RWPE2 (cell line): Measurements from ENCODE around the gene LCN12.
A peak's percentile ranks its signal among the peaks of the same experiment; 100 is the strongest.

Experiments
- ATAC-seq: fragments of 200-7000 bp; cut with Tn5 transposase; 3 replicates; pipeline ENCODE4 v1.9.1; 2021; ENCODE audit warnings: low read depth
- DNase-seq: peaks from one replicate; pipeline ENCODE4 v3.0.0-alpha.2; 2020; ENCODE audit warnings: low spot score
- H3K27ac ChIP-seq: fragments of 450-650 bp; 2 replicates; pipeline ENCODE4 v1.5.1; 2017; ENCODE audit warnings: mild to moderate bottlenecking; ENCODE audit not compliant: poor library complexity, severe bottlenecking
- H3K27me3 ChIP-seq: fragments of 250-450 bp; sonication (Bioruptor Pico); 2 replicates; pipeline ENCODE4 v1.5.1; 2021; ENCODE audit warnings: mild to moderate bottlenecking, moderate library complexity; ENCODE audit not compliant: insufficient read depth, poor library complexity, severe bottlenecking
- H3K36me3 ChIP-seq: fragments of 250-450 bp; sonication (Bioruptor Pico); 2 replicates; pipeline ENCODE4 v1.5.1; 2020; ENCODE audit warnings: low read depth, mild to moderate bottlenecking, moderate library complexity
- H3K4me1 ChIP-seq: fragments of 250-450 bp; sonication (Bioruptor Pico); 2 replicates; pipeline ENCODE4 v1.5.1; 2021; ENCODE audit warnings: mild to moderate bottlenecking, moderate library complexity; ENCODE audit not compliant: insufficient read depth, poor library complexity, severe bottlenecking
- H3K4me3 ChIP-seq: fragments of 250-450 bp; sonication (Bioruptor Pico); 2 replicates; pipeline ENCODE4 v1.5.1; 2021; ENCODE audit warnings: mild to moderate bottlenecking, moderate library complexity; ENCODE audit not compliant: severe bottlenecking
- H3K9me3 ChIP-seq: fragments of 250-450 bp; sonication (Bioruptor Pico); 2 replicates; pipeline ENCODE4 v1.5.1; 2021; ENCODE audit warnings: mild to moderate bottlenecking, moderate library complexity; ENCODE audit not compliant: severe bottlenecking
- CTCF ChIP-seq: fragments of 450-650 bp; IDR thresholded peaks from one replicate; pipeline ENCODE4 v1.5.1; 2017; ENCODE audit warnings: mild to moderate bottlenecking, moderate library complexity; ENCODE audit not compliant: poor library complexity, severe bottlenecking

LCN12 gene

GRCh38 chr9:136960938-136961275 lies 8.8 kb downstream of the LCN12 start:
- TF ChIP-seq CTCF: no peak
- Histone ChIP-seq H3K27ac (no peak overlapping the region), H3K4me1 (no peaks in the 10 kb centered on the region), H3K4me3 (no peak overlapping the region), H3K9me3 (no peaks in the 10 kb centered on the region), H3K27me3 (no peaks in the 10 kb centered on the region), H3K36me3 (no peaks in the 10 kb centered on the region)
- DNase-seq (no peak), ATAC-seq (no peak)

- peak; percentile 17; the same call in 2 of the 3 replicates for ATAC-seq
- Histone ChIP-seq H3K4me1 (no peaks in the 10 kb centered on the region), H3K27ac (no peak overlapping the region), H3K9me3 (no peaks in the 10 kb centered on the region), H3K27me3 (no peaks in the 10 kb centered on the region), H3K4me3 (no peak overlapping the region), H3K36me3 (no peaks in the 10 kb centered on the region)
- DNase-seq: no peak
- no peak for TF ChIP-seq CTCF
These were observed 9.4 kb downstream of the LCN12 start for GRCh38 chr9:136961279-136962065.

GRCh38 chr9:136962163-136962562 lies 10.1 kb downstream of the LCN12 start:
- Histone ChIP-seq H3K9me3 (no peaks in the 10 kb centered on the region), H3K36me3 (no peaks in the 10 kb centered on the region), H3K27me3 (no peaks in the 10 kb centered on the region), H3K27ac (no peak overlapping the region), H3K4me1 (no peaks in the 10 kb centered on the region), H3K4me3 (no peak overlapping the region)
- no peak for ATAC-seq
- no peak for TF ChIP-seq CTCF
- DNase-seq: no peak

- DNase-seq: no peak
- no peak for TF ChIP-seq CTCF
- Histone ChIP-seq H3K9me3 (no peaks in the 10 kb centered on the region), H3K36me3 (no peaks in the 10 kb centered on the region), H3K4me1 (no peaks in the 10 kb centered on the region), H3K27me3 (no peaks in the 10 kb centered on the region), H3K27ac (no peak overlapping the region), H3K4me3 (no peak overlapping the region)
- ATAC-seq: no peak
These were observed 10.7 kb downstream of the LCN12 start for GRCh38 chr9:136962701-136963248.

- no peak for ATAC-seq
- Histone ChIP-seq H3K36me3 (no peaks in the 10 kb centered on the region), H3K4me1 (no peaks in the 10 kb centered on the region), H3K27me3 (no peaks in the 10 kb centered on the region), H3K9me3 (no peaks in the 10 kb centered on the region), H3K27ac (no peak overlapping the region), H3K4me3 (no peak overlapping the region)
- no peak for DNase-seq
- TF ChIP-seq CTCF: no peak
These were observed 11.3 kb downstream of the LCN12 start for GRCh38 chr9:136963341-136963740.
